ENCODE results near the gene ADAM23.

- TF ChIP-seq CTCF (IDR thresholded peaks at IDR 0.05; ENCODE audit: borderline replicate concordance, extremely low read depth, low read length, poor library complexity, severe bottlenecking) (no peak), EZH2 (IDR thresholded peaks at IDR 0.05; ENCODE audit: borderline replicate concordance, low read depth, low read length, severe bottlenecking) (no peak)
These were observed 27.6 kb upstream of the ADAM23 start for GRCh38 chr2:206415618-206416243.

Measured in DND-41 (cell line).